GM18499 (cell line): ENCODE measurements around the gene KCTD6.

ENCODE experiments used
- ATAC-seq: cut with Tn5 transposase; IDR thresholded peaks from one replicate; pipeline ENCODE4 v1.9.1; 2021; ENCODE audit warnings: moderate number of reproducible peaks; ENCODE audit not compliant: insufficient read depth, unreplicated experiment

The KCTD6 gene

DNA sequence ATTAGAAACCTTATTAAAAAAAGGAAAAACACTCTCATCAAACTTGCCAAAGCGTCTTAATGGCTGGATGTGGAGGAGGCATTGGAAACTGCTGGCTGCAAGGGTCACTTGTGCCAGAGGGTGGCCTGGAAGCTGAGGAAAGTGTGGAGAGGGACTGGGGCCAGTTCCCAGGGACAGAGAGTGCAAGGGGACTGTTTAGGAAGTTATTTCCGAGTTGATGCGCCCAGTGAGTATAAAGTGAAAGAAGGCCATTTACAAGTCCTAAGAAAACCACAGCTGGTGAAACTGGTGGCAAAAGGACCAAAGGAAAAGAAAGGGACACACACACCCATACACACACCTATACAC, 7.2 kb upstream of the KCTD6 start:
- no peak for ATAC-seq

DNA sequence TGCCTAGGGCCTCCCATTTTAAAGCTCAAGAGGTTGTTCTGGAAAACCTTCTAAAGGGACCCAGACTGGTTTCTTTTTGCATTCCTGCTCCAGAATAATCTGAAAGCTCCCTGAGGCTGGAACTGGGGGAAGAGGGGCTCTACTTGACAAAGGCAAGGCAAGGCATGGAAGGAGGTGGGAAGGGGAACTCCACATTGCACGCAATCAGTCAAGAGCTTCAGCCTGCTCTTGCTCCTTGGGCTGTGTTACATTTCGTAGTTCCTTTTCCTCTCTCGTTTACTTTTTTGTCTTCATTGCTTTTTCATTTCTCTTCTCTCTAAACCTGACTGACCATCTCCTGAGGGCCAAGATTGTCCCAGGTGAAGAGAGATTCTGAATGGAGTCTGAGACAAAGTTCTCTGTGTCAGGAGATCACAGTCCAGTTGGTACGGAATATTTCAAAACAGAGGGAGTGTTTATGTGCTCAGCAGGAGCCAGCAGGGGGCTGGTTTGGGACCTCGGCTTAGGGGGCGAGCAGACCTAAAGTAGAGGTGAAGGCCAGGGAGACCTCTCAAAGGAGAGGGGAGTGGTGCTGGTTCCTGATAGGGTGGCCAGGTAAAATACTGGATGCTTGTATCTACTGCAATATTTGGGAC, 6.0 kb upstream of the KCTD6 start:
- ATAC-seq: no peak

DNA sequence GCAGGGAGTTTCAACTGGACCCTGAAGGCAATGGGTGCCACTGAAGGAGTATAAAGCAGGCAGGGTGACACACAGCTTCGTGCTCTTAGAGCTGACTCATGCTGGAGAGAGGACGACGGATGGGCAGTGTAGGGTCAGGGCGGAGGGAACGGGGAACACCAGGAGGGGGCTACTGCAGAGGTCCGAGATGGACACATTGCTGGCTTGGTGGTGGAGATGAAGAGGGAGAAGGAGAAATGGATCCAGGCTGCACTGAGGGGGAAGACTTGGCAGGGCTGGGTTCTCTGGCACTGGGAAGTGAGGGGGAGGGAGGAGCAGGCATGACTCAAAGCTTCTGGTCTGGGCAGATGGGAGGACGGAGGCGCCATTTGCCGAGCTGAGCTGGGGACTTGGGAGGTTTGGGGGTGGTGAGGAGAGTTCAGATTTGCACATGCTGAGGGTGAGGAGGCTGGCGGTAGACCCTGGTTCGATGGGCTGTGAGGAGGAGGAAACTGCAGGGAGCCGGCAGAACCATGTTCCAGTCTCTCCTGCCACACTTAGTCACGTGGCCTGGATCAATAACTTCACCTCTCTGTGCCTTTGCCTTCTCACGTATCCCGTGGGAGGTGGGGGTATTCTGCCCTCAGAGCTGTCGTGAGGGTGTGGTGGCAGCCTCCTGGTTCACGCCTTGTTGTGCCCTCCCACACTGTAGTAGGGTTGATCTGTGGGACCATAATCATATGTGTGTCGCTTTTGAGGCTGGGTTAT, 4.6 kb upstream of the KCTD6 start:
- no peak for ATAC-seq

DNA sequence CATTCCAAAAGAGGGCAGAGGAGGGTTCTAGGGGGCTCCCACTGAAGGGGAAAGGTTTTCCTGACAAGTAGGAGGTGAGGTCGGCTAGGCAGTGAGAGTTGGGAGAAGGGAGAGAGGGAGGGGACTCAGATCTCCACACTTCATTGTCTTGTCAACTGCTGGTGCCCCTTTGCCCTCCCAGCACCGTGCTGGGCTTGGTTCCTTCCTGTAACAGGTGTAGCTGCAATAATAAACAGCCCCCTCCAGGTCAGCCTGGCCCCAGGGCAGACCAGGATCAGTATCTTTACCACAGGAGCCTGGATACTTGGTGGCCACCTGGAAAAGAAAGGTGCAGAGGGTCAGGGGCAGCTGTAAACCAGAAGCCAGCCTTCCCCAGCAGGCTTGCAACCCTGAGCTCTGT, 2.9 kb upstream of the KCTD6 start:
- ATAC-seq: no peak

DNA sequence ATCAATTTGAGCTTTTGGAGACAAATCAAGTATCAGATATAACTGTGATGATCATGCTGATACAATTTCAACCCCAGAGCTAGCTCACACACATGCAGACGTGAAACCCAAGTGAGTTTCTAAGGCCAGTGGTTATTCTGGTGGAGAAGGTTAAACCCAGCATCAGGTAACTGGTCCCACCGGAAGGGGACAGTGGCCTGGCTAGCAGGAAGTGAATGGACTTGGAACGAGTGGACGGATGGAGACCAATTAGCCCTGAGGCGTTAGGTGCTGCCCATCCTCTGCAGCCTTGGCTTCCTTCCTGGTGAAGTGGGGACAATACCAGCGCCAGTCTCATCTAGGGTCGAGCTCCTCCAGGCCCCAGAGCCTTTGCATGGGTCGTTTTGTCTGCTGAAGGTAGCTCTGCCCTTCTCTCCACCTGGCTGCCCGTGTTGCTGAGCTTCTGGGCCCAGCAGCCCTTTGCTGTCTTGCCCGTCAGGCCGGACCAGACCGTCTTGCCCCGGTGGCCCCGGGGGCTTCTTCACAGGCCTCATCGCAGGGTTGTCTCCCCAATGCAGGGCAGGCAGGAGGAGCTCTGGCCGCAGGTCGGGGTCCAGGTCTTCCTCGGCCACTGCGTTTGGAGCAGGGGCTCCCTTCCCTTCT, 915 bp upstream of the KCTD6 start:
- no peak for ATAC-seq

DNA sequence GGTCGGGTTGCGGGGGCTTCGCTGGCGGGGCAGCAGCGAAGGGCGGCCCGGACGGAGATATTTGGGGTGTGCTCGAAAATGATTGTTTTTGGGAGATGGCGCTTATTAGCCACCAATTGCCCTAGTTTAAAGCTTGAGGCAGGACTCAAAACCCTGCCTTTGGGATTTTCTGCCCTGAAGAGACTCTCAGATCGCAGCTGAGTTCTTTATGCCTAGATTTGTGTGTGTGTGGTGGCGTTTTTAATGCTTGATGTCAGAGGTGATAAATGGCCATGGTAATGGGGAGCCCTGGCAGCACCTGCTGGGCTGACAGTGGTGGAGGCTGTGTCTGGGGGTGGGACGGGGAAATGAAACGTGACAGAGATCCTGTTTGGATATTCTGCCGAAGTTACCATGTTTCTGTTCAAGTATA, 604 bp downstream of the KCTD6 start:
- ATAC-seq: no peak

DNA sequence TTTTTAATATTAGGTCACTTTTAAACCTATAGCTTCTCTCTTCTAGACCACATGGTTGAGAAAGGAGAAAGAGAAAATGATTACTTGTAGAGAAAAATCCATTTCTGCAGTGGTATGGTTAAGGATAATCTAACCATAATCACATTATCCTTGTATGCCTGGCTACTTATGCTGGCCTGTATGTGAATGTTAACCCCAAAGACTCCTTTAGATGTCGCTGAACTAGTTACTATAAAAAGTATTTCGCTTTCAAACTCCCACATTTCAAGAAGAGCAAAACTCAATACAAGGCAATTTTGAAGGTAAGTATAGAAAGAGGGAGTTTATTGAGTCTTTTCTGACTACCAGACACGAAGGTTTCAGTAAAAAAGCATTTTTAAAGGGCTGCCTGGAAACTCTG, 2.2 kb downstream of the KCTD6 start:
- no peak for ATAC-seq

DNA sequence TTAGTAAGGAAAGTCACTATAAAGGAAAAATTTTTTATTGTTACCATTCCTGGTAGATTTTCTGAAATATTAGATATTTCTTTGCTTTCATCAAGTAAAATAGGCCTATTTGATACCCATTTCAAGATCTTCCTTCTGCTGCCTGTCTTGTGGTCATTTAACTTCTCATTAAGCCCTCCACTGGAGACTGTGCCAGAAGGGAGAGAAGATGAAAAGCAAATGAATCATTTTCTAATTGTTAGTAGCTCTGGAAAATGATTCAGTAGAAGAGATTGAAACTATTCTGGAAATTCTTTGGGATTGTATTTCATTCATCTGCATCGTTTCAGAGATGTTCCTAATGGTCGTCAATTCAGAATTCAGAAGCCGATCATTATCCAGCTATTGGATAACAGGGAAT, 3.2 kb downstream of the KCTD6 start:
- no peak for ATAC-seq

DNA sequence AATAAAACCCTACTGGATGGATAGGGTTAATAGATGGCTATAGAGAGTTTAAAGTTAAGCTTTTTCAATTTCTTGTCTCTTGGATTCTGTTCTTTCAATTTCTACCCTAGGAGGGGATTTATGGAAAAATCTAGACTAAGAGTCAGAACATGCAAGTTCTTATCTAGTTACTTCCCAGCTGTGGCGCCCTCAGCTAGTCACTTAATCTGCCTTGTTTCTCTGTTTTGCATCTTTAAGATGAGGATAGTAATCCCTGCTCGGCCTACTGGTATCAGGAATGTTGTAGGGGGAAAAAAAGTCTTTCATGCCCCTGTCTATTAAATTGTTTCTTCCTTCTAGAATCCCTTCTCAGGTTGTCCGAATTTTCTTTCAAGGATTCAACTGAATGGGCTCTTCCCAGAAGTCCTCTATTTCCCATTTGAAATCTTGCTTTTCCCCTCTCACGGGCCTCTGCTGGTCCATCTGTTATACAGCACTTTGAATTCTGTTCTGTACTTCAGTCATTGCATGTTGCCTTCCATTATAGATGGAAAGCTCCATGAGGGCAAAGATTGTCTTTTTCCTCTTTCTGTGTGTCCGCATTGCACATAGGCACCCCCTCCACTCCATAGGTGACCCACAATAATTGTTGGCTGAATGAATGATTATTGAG, 4.4 kb downstream of the KCTD6 start:
- ATAC-seq: no peak

DNA sequence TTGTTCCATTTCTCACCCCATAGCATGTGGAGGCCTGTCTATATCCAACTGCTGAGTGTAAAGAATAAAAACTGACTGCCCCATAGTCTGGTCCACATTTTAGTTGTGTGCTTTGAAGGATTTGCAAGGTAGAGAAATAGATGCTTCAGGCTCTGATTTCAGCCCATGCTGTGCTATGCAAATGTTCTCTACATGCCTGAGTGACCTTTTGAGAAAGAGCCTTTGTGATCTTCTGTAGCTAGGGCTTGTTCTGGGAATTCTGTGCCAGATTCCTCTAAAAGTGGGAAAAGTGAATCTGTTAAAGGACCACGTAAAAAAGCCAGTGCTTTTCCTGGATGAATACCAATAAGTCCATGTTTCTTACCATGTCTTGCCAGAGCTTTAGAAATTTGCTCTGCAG, 5.2 kb downstream of the KCTD6 start:
- no peak for ATAC-seq

DNA sequence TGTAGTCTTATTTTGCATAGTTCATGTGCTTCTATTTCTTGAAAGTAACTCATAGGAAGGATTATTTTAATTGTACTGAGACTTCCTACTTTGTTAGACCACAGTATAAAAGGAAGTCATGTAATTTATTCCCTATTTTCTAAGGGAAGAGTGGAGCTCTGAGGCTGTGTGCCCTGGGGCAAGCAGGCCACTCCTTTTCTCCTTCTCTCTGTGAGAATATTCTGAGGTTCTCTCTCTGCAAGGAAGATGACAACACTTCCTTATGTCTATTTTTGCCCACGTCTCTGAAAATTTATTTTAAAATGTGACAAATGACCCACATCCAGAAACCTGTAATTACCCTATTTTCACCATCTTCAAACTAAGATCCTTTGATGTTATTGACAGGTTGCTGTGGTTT, 11.0 kb downstream of the KCTD6 start:
- no peak for ATAC-seq

DNA sequence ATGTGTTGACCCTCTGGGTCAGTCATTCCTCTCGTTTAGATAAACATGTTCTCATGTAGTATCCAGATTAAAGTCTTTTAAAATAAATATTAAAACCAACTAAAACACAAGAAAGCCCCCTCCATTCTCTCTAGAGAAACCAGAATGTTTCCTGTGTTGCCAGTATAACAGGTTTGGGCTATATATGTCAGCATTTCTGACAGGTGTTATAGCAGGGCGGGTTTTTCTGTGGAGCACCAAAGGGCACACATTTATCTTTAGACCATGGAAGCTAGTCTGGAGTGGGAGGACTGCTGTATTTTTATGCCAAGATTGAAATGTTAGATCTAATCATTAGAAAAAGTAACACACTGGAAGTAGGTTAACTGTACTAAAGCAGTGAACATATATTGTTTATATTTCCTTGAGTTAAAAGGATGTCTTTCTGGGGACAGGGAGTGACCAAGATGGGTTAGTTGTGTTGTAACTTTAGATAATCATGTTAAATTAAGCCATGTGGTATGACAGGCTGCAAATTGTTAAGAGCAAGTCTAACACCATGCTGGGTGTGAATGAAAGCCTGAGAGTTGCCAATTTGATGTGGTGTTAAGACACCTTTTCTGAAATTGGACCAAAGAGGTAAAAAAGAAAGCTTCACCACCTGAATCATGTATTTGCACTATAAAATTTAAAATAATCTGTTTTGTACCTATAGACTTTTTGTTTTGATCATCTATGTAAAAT, 15.6 kb downstream of the KCTD6 start:
- no peak for ATAC-seq

DNA sequence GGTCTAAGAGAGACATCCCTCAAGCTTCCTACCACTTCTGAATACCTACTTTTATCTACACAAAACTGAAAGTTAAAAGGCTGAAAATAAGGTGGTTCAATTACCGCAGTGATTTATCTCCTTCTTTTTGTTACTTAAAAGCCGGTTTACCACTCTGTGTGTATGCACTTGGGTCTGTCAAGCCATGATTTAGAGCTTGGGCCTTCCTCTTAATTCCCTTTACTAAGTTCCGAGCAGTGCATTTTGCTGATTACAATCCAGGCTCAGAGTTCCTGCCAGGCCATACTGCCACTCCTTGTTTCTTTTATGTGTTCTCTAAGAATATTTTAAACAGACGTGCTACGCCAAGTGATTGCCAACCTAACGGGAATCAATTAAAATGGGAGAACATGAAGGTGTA, 16.5 kb downstream of the KCTD6 start:
- ATAC-seq: no peak

DNA sequence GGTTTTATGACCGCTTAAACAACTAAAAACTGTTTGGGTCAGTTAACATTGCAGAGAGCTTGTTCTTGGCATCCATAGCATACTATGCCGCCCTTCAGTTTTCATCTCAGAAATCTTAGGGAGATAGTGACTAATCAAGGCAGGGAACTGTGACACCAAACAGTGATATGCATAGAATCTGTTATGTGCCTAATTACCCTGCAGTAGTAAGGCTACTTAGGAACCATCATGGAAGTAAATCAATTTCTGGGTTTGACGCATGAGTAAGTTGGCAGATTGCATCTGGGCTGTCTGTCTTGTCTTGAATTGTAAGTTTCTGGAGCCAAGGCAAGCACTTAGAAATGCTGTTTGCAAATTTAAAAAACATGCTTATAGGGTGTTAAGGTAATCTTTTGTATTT, 22.5 kb downstream of the KCTD6 start:
- no peak for ATAC-seq

DNA sequence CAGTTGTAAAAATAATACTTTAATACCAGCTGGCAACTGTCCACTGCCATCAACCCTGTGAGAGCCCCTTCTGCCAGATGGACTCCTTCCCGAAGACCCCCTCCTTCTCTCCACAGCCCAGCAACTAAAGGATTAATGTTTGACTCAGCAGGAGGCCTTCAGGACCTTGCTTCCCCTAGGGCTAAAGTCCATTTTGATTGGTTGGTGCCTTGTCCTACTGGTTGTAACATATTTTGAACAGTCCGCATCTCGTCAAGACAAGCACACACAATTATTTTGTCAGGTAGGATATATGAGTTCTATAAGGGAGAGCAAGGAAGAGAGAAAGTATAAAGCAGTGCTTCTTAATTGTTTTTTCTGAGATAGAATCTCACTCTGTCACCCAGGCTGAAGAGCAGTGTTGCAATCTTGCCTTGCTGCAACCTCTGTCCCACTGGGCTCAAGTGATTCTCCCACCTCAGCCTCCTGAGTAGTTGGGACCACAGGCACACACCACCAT, 26.4 kb downstream of the KCTD6 start:
- no peak for ATAC-seq

DNA sequence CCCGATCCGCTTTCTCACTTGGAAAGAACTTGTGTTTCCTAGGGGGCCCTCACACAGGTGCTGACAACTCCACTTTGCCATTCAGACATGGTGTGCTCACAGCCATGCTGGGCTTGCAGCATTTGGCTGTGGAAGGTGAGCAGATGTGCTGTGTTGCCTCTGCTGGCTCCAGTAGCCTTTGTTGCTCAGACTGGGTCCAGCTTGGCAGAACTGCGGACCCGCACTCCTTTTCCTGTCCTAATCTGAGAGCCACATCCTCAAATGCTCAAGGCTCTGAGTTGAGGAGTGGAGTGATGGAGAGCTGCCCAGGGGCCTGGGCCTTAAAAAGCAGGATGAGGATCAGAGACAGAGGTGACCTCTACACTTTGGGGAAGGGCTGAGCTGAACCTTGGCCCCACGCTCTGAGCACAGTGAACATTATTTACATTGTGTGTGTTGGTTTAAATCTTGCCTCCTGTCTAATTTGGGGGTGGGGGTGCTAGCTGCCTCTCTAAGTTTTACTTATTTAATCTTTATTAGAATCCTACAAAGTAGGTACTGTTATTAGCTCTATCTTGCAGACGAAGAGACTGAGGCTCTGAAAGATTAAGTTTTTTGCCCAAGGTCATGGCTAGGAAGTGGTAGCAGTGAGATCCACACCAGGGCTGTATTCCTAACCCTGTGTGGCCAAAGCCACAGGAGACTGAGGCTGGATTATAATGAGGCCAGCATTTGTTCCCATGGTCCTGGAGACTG, 27.9 kb downstream of the KCTD6 start:
- ATAC-seq: no peak

DNA sequence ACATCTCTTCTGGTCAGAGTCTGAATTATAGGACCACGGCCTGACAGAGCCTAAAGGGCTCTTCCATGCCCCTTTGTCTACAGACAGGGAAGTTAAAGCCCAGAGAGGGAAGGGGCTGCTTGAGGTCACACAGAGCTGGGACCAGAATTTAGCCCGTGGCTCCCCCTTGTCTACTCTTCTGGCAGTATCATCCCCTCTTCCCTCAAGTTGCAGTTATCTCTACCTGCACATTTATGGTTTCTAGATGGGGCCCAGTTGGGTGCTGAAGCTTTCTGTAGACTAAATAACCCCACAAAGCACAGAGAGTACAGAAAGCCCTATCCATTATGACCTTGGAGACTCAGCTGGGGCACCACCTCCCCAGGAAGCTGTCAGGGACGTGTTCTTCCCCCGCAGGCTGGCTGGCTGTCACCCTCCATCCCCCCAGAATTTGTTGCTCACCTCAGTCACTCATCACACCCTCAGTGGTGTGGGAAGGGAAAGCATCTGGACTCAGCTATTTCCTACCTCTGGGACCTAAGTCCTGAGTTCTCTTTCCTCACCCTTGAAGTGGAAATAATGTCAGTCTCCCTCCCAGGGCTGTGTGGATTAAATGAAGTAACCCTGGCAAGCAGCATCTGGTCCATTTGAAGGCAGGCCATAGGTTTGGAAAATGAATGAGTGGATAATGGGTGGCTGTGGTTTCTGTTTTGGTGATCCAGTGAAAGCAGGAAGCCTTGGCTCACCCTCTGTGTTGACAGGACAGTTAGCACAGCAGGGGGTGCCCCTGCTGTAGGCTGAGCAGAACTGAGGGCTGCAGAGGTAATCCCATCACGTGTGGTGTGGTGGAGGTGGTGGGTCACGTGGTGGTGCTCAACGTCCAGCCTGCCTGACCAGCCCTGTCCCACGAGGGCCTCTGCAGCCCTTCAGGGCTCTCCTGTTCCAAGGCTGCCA, 28.8 kb downstream of the KCTD6 start:
- ATAC-seq: no peak

DNA sequence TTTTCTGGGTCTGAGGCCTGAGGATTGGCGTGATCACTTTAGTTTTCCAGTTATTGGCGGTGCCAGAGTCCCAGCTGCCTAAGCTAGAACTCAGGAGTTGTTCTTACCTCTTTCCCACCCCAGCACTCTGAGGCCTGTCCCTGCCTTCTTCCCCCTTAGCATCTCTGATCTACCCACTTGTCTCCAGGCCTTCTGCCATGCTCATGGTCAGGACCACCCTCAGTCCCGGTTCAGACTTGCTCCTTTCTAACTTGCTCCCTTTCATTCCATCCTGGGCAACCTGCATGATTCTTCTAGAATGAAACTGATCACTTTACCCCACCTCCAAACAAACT, 29.4 kb downstream of the KCTD6 start:
- no peak for ATAC-seq
